GM12875 (cell line): ENCODE results near the gene SLAMF6.
A peak's percentile ranks its signal among the peaks of the same experiment; 100 is the strongest.
"Not testable (repeated sequence)": the region's sequence is repeated elsewhere in the genome, so short reads cannot be mapped to it uniquely, and the experiment has no call there.

ENCODE experiments used
- H3K4me3 ChIP-seq: one replicate; pipeline ENCODE4 v1.5.1; 2011; ENCODE audit warnings: low read depth, low read length, control low read depth
- TF ChIP-seq, protein P1 (sequence below): IDR thresholded peaks from 2 replicates; pipeline ENCODE4 v1.5.1; 2011; ENCODE audit warnings: low read depth, mild to moderate bottlenecking, control low read depth, inconsistent platforms, low read length, moderate library complexity, borderline replicate concordance; ENCODE audit not compliant: insufficient read depth

The SLAMF6 gene

DNA sequence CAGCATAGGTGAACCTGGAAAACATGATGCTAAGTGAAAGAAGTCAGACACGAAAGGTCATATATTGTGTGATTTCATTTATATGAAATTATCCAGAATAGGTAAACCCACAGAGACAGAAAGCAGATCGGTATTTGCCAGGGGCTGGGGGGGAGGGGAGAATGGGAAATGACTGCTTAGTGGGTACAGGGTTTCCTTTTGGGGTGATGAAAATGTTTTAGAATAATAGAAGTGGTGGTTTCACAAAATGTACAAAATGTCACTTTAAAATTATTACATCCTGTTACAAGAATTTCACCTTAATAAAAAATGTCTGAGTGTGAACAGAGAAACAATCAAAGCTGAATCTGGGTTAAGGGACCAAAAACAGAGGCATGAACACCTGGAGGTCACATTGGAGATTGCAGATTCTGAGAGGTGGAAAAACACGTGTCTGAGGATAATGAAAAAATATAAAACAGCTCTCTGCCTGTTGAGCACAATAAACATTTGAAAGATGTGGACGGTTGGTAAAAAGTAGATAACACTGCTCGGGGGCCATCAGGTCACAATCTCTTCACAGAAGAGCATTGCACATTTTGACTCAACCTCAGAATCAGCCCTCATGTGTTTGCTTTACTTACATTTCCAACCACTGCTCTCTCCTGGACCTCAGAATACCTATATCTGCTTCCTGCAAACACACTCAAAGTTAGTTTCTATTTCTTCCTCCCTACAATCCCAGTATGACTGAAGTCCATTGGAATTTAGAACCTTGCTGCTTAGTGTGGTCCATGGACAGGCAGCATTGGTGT lies 3.2 kb downstream of the SLAMF6 start:
- TF ChIP-seq, protein P1, sequence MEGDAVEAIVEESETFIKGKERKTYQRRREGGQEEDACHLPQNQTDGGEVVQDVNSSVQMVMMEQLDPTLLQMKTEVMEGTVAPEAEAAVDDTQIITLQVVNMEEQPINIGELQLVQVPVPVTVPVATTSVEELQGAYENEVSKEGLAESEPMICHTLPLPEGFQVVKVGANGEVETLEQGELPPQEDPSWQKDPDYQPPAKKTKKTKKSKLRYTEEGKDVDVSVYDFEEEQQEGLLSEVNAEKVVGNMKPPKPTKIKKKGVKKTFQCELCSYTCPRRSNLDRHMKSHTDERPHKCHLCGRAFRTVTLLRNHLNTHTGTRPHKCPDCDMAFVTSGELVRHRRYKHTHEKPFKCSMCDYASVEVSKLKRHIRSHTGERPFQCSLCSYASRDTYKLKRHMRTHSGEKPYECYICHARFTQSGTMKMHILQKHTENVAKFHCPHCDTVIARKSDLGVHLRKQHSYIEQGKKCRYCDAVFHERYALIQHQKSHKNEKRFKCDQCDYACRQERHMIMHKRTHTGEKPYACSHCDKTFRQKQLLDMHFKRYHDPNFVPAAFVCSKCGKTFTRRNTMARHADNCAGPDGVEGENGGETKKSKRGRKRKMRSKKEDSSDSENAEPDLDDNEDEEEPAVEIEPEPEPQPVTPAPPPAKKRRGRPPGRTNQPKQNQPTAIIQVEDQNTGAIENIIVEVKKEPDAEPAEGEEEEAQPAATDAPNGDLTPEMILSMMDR = peak; percentile 34; the same call in 1 of the 2 replicates
- H3K4me3 ChIP-seq = peak overlapping the region; percentile 73

GRCh38 chr1:160517519-160517918 lies 5.5 kb downstream of the SLAMF6 start:
- H3K4me3 ChIP-seq = not testable (repeated sequence)

- H3K4me3 ChIP-seq = not testable (repeated sequence)
Observed at GRCh38 chr1:160515908-160516307, 7.1 kb downstream of the SLAMF6 start.

- no peak overlapping the region for H3K4me3 ChIP-seq
- TF ChIP-seq, protein P1 = no peak
Observed at GRCh38 chr1:160504651-160505050, 18.4 kb downstream of the SLAMF6 start.

- no peak overlapping the region for H3K4me3 ChIP-seq
- TF ChIP-seq, protein P1 = no peak
Observed at GRCh38 chr1:160503087-160503486, 20.0 kb downstream of the SLAMF6 start.

- no peak overlapping the region for H3K4me3 ChIP-seq
- TF ChIP-seq, protein P1 = no peak
Observed at GRCh38 chr1:160500321-160500990, 22.6 kb downstream of the SLAMF6 start.

DNA sequence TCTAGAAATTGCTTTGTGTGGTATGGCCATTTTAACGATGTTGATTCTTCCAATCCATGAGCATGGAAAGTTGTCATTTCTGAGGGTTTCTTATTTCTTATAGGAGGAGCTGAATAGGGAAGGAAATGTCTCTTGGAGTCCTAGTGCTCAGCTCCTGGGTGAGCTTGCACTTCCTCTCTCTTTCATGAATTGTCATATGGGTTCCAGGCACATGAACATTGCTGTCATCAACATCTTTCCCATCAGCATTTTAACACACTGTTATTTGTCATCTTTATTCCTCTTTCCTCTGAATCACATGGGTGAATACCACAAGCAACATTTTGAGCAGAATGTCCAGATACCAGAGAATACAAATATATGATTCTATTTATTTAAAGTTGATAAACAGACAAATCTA lies 23.4 kb downstream of the SLAMF6 start:
- H3K4me3 ChIP-seq = no peak overlapping the region
- TF ChIP-seq, protein P1 = no peak

- H3K4me3 ChIP-seq = not testable (repeated sequence)
Observed at GRCh38 chr1:160498301-160499065, 24.6 kb downstream of the SLAMF6 start.
